HG03066 (cell line): ENCODE data around the gene ZNF362.
"Not testable (repeated sequence)": the region's sequence is repeated elsewhere in the genome, so short reads cannot be mapped to it uniquely, and the experiment has no call there.

Experiments used
- ATAC-seq: cut with Tn5 transposase; IDR thresholded peaks from one replicate; pipeline ENCODE4 v1.9.1; 2021; ENCODE audit warnings: low read depth; ENCODE audit not compliant: unreplicated experiment

ZNF362 gene

DNA sequence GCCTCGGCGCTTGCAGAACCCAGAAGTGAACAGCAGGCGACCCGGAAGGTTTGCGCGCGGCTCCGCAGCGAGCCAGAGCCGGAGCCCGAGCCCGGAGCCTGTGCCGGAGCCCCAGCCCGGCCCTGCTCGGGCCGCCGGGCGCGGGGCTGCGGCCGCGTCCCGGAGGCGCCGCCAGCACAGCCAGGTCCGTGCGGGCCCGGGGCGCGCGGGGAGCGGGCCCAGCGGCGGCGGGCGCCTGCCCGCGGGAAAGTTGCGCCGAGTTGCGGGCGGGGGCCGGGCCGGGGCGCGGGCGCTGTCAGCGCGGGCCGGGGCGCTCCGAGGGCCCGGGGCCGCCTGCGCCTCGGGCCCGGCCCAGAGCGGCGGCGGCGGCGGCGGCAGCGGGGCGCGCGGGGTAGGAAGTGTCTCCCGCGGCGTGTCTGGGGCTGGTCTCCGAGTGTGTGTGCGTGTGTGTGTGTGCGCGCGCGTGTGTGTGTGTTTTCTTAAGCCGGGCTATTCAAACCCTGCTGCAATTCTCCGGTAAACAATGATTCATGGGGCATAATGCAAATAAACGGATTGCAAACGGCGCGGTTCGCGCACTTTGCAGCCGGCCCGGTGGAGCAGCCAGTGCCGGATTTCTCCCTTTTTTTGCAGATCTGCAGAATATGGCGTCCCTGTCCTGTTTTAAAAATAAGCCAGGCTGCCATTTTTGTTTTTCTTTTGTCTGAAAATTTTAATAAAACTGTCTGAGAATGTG lies at the start of gene ZNF362:
Gene ZNF362 (plus strand): TSS at position 22 of the 736 bp plus-strand sequence. CDS start 14,083 bp downstream, outside the sequence.
- peak; percentile 56 for ATAC-seq

DNA sequence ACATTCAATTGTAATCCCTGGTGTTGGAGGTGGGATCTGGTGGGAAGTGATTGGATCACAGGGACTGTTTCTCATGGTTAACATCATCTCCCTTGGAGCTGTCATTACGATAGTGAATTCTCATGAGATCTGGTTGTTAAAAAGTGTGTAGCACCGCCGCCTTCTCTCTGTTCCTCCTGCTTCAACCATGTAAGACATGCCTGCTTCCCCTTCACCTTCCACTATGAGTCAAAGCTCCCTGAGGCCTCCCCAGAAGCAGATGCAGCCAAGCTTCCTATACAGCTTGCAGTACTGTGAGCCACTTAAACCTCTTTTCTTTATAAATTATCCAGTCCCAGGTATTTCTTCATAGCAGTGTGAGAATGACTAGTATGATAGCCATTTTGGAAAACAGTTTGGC lies 44.3 kb upstream of the ZNF362 start:
- ATAC-seq = no peak

DNA sequence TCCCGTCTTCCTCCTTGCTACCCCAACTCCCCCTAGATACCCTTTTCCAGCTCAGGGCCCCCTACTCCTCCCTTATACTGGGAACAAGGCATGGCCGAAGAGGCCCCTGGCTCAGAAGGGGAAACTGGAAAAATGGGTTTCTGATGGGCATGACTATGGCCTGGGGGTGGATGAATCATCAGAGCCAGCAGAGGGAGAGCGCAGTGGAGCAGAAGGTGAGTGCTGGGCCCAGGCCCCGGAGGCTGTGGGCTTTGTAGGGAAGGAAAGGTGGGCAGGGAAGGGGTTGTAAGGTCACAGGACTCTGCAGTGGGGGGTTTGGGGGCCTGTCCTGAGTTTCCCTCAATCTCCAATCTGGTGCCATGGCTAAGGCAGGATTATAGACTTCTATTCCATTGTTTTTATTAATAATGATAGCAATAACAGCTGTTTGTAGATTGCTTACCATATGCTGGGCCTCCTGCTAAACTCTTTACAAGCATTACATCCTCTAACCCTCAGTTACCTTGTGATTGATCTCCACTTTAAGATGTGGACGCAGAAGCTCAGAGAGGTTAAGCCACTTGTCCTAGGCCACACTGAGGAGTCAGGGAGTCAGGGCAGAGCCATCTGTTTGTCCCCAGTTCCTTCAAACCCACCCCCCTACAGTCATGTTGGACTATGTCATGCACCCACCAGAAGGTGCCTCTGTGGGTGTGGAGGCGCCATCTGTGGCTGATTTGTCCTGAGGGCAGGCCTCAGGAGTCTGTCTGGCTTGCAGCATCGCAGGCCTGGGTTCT lies 36.2 kb upstream of the ZNF362 start:
- no peak for ATAC-seq

GRCh38 chr1:33220676-33221384 lies 35.5 kb upstream of the ZNF362 start:
- ATAC-seq = no peak

- no peak for ATAC-seq
Measured at GRCh38 chr1:33221385-33221758, 34.9 kb upstream of the ZNF362 start.

DNA sequence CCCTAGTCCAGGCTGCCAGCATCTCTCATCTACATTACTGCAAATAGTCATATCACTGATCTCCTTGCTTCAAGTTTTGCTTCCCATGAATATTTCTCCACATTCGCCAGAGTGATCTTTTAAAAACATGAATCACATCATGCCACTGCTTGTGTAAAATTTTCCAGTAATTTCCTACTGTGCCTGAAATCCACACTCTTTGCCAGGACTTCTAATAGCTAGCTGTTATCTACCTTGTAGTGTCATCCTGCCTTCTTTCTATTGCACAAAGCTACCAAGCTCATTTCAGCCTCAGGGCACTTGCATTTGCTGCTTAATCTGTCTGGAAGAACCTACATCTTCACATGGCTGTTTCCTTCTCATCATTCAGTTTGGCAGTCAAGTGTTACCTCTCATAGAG lies 33.9 kb upstream of the ZNF362 start:
- no peak for ATAC-seq

DNA sequence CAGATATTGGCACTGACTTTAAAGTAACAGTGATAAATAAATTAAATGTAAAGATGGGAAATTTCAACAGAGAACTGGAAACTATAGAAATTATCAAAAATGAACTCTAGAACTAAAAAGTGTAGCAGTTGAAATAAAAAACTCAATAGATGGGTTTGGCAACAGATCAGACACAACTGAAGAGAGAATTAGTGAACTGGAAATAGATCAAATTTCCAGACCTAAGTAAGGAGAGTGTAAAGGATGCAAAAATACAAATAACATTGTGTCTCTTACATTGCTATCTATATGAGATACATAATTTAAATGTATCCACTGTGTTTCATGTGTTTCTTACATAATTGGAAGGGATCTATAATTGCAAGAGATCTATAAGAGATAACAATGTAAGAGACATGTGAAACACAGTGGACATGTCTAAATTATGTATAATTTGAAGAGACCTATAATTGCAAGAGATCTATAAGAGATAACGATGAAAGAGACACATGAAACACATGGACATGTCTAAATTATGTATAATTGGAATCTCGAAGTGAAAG lies 32.1 kb upstream of the ZNF362 start:
- ATAC-seq = no peak

DNA sequence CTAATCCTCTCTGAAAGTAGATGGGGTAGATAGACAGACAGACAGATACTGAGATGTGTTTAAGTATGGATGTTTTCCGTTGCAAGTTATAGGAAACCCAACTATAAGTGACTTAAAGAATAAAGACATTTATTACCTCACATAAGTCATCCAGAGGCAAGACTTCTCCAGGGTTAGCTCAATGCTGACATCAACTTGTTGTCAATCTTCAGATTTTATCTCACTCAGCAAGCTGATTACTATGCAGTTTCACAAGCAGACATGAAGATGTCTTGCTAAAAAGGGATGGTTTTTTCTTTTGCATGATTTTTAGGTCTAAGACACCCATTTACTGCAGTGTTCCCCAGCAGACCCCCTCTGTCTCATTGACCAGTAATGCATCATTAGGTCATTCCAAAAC lies 30.7 kb upstream of the ZNF362 start:
- ATAC-seq = no peak

DNA sequence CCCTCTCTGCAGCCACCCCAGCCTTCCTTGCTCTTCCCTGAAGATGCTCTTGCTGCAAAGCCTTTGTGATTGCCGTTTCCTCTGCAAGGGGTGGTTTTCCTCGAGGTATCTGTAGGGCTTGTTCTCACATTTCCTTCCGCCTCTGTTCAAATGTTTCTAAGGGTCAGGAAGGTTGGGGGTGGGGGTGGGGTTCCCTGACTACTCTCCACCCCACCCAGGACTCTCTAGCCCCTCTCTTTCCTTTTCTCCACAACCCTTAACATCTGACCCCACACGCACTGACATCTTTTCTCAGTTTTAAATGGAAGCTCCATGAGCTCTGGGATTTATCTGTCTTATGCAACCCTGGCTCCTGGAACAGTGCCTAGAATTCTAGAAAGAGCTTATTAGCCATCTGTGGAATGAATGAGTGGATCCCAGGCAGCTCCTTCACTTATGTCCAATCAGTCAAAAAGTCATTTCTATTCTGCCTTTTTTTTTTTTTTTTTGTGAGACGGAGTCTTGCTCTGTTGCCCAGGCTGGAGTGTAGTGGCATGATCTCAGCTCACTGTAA lies 27.3 kb upstream of the ZNF362 start:
- no peak for ATAC-seq

DNA sequence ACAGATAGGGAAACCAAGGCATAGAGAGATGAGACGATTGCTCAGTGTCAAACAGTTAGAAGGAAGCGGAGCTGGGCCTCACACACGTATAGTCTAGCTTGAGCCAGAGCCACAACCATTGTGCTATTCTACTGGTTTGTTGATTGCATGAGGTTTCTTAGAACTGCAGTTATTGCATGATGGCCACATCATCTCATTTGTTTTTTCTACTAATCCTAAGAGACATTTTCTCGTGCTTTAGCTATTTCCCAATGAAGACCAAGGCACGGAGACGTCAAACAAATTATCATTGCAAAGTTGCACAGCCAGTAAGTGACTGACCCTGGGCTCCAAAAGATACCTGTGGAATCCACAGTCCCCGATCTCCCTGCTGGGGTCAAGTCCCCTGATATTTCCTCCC lies 25.1 kb upstream of the ZNF362 start:
- no peak for ATAC-seq

- ATAC-seq = no peak
Measured at GRCh38 chr1:33232716-33233115, 23.6 kb upstream of the ZNF362 start.

GRCh38 chr1:33234131-33234530 lies 22.2 kb upstream of the ZNF362 start:
- no peak for ATAC-seq

- ATAC-seq = no peak
Measured at GRCh38 chr1:33234588-33234990, 21.7 kb upstream of the ZNF362 start.

DNA sequence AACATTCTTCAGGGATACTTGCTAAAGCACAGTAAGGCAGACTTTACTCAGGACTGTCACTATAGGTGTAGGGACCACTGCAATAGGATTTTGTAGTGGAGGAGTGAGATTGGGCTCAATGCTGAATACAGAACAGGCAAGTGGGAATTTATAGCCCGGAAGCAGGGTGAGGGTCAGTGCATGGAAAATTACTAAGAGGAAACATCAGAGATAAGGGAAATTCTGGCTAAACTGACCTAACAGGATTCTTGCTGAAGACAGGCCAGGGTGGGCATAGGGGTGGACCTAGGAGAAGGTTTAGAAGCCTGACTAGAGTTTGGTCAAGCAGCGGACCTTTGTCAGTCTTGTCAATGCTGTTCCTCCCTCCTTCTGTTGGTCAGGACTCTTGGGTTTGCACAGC lies 20.8 kb upstream of the ZNF362 start:
- ATAC-seq = no peak

DNA sequence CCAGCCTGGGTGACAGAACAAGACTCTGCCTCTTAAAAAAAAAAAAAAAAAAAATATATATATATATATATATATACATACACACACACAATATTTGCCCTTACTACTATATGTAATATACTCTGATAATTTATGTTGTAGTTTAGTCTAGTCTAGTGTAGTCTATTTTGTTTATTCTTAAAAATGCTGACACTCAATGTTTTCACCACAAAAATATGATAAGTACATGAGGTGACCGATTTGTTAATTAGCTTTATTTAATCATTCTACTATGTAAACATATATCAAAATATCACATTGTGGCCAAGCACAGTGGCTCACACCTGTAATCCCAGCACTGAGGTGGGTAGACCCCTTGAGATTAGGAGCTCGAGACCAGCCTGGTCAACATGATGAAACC lies 19.8 kb upstream of the ZNF362 start:
- ATAC-seq = no peak

- ATAC-seq = no peak
Measured at GRCh38 chr1:33237579-33237978, 18.7 kb upstream of the ZNF362 start.

- not testable (repeated sequence) for ATAC-seq
Measured at GRCh38 chr1:33238194-33238724, 18.0 kb upstream of the ZNF362 start.

DNA sequence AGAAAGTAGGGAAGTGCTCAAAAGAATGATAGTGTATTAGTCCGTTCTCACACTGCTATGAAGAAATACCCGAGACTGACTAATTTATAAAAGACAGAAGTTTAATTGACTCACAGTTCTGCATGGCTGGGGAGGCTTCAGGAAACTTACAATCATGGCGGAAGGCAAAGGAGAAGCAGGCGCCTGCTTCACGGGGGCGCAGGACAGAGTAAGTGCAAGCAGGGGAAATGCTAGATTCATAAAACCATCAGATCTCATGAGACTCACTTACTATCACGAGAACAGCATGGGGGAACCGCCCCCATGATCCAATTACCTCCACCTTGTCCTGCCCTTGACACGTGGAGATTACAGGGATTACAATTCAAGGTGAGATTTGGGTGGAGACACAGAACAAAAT lies 16.9 kb upstream of the ZNF362 start:
- not testable (repeated sequence) for ATAC-seq

DNA sequence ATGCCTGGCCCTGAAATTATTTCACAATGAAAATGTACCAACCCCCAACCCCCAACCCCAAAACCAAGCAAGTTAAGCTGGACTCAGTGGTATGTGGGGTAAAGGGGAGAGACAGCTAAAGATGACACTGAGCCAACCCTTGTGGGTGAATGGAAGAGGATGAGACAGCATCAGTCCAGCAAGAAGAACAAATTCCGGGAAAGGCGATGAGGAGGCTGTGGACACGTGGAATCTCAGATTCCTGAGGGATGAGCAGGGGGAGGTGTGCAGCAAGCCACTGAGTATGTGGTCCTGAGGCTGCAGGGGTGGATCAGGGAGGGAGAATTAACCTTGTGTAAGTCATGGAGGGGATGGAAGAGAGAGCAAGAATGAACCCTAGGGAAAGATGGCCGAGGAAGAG lies 14.4 kb upstream of the ZNF362 start:
- no peak for ATAC-seq

DNA sequence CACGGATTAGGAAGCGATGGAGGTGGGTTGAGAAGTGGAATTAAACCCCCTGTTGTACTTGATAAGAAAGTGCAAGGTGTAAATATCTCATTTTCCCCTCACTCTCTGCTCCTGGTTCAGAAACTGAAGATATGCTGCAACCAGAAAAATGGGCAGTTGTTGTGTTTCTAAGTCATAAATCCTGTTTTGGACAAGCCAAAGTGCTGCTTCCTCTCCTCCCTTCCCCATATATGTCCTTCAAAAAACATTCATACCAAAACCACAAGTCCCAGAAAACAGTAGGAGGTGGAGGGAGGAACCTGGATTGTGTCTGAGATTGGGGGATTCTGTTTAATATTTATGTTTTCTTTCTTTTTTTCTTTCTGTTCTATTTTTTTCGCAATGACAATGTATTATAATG lies 13.6 kb upstream of the ZNF362 start:
- no peak for ATAC-seq
